ENCODE results near the gene GDF2. TPM values are rescaled to one million over a fixed set of nuclear protein-coding genes. Genes with fewer than 3 reads are reported as not detected.

The GDF2 gene
- total RNA-seq, 2 donors from 2014 or later: not detected

- ATAC-seq (no peak), DNase-seq (no peak)
- intact Hi-C loops (cut with DNase I): no loop called here
Observed at GRCh38 chr10:47344996-47345870, 23.0 kb downstream of the GDF2 start.

GRCh38 chr10:47346581-47347302, 24.5 kb downstream of the GDF2 start:
- DNase-seq (no peak), ATAC-seq (no peak)
- intact Hi-C loops (cut with DNase I): no loop called here

GRCh38 chr10:47347303-47347675, 25.0 kb downstream of the GDF2 start:
- intact Hi-C loops (cut with DNase I): no loop called here
- ATAC-seq (no peak), DNase-seq (no peak)

- ATAC-seq (no peak), DNase-seq (no peak)
- intact Hi-C loops (cut with DNase I): no loop called here
Observed at GRCh38 chr10:47348138-47348651, 25.9 kb downstream of the GDF2 start, which contains the start of gene RBP3. RBP3 (plus strand) TSS chr10:47348363; CDS start chr10:47348485, 122 bp downstream.

- intact Hi-C loops (cut with DNase I): no loop called here
Observed at GRCh38 chr10:47348661-47349470, 26.6 kb downstream of the GDF2 start.

GRCh38 chr10:47349516-47349915, 27.3 kb downstream of the GDF2 start:
- ATAC-seq (no peak), DNase-seq (no peak)
- intact Hi-C loops (cut with DNase I): no loop called here

More at GRCh38 chr10:47348661-47349470, 26.6 kb downstream of the GDF2 start:
- no peak for DNase-seq
- no peak for ATAC-seq

- intact Hi-C loops (cut with DNase I): no loop called here
- ATAC-seq (no peak), DNase-seq (no peak)
Observed at GRCh38 chr10:47349941-47350371, 27.7 kb downstream of the GDF2 start.

GRCh38 chr10:47350671-47351640, 28.7 kb downstream of the GDF2 start:
- DNase-seq (no peak), ATAC-seq (no peak)
- intact Hi-C loops (cut with DNase I): no loop called here

GRCh38 chr10:47351899-47352815, 29.9 kb downstream of the GDF2 start:
- ATAC-seq: no peak

GRCh38 chr10:47353351-47353750, 31.1 kb downstream of the GDF2 start:
- intact Hi-C loops (cut with DNase I): no loop called here
- ATAC-seq (no peak), DNase-seq (no peak)

More at GRCh38 chr10:47351899-47352815, 29.9 kb downstream of the GDF2 start:
- DNase-seq: no peak
- intact Hi-C loops (cut with DNase I): no loop called here

- ATAC-seq (no peak), DNase-seq (no peak)
- intact Hi-C loops (cut with DNase I): no loop called here
Observed at GRCh38 chr10:47354165-47354564, 31.9 kb downstream of the GDF2 start.

GRCh38 chr10:47354900-47355299, 32.6 kb downstream of the GDF2 start:
- intact Hi-C loops (cut with DNase I): no loop called here
- DNase-seq: no peak
- no peak for ATAC-seq

- ATAC-seq (no peak), DNase-seq (no peak)
- intact Hi-C loops (cut with DNase I): loop anchor here in 1 of 2 donors (1.0 kb wide), 1 partner anchor 24 kb away; no protein-coding TSS in a partner anchor
Observed at GRCh38 chr10:47356708-47357107, 34.5 kb downstream of the GDF2 start.

- ATAC-seq (no peak), DNase-seq (no peak)
- intact Hi-C loops (cut with DNase I): no loop called here
Observed at GRCh38 chr10:47357131-47357582, 34.9 kb downstream of the GDF2 start.

- ATAC-seq: no peak
- intact Hi-C loops (cut with DNase I): no loop called here
- no peak for DNase-seq
Observed at GRCh38 chr10:47357911-47358310, 35.7 kb downstream of the GDF2 start.

- DNase-seq (no peak), ATAC-seq (no peak)
- intact Hi-C loops (cut with DNase I): no loop called here
Observed at GRCh38 chr10:47358457-47358856, 36.2 kb downstream of the GDF2 start.

GRCh38 chr10:47359101-47359500, 36.8 kb downstream of the GDF2 start:
- ATAC-seq (no peak), DNase-seq (no peak)
- intact Hi-C loops (cut with DNase I): no loop called here
